GM12865 (cell line): Measurements from ENCODE around the gene DAAM2.

ENCODE experiments used
- DNase-seq: peaks from one replicate; pipeline ENCODE4 v3.0.0; 2010; ENCODE audit warnings: low read depth
- H3K4me3 ChIP-seq: 2 replicates; pipeline ENCODE4 v1.5.1; 2011; ENCODE audit warnings: mild to moderate bottlenecking, low read depth, low read length, control low read depth
- CTCF ChIP-seq: IDR thresholded peaks from 2 replicates; pipeline ENCODE4 v1.5.1; 2011; ENCODE audit warnings: low read length, control low read depth, low read depth, inconsistent platforms; ENCODE audit not compliant: insufficient read depth; ENCODE audit errors: missing control alignments

The DAAM2 gene

GRCh38 chr6:39821742-39822532, 29.8 kb downstream of the DAAM2 start:
- no peak for DNase-seq
- TF ChIP-seq CTCF = no peak
- H3K4me3 ChIP-seq = no peak overlapping the region

GRCh38 chr6:39822846-39823815, 31.0 kb downstream of the DAAM2 start:
- TF ChIP-seq CTCF = no peak
- H3K4me3 ChIP-seq = no peak overlapping the region
- DNase-seq = no peak

GRCh38 chr6:39824030-39824926, 32.1 kb downstream of the DAAM2 start:
- DNase-seq = no peak
- H3K4me3 ChIP-seq = no peak overlapping the region
- TF ChIP-seq CTCF = no peak

- no peak for TF ChIP-seq CTCF
- DNase-seq = no peak
- H3K4me3 ChIP-seq = no peak overlapping the region
Observed at GRCh38 chr6:39829331-39829730, 37.2 kb downstream of the DAAM2 start.

GRCh38 chr6:39830444-39830843, 38.3 kb downstream of the DAAM2 start:
- no peak overlapping the region for H3K4me3 ChIP-seq
- DNase-seq = no peak
- no peak for TF ChIP-seq CTCF

GRCh38 chr6:39831701-39832100, 39.5 kb downstream of the DAAM2 start:
- H3K4me3 ChIP-seq = no peak overlapping the region
- TF ChIP-seq CTCF = no peak
- DNase-seq = no peak
